Measurements from ENCODE around the gene SYT1.

The SYT1 gene

GRCh38 chr12:79452906-79453305, 588.3 kb downstream of the SYT1 start:
- H3K4me3 ChIP-seq (ENCODE audit: low read depth, low read length): no peak overlapping the region
- TF ChIP-seq CTCF (IDR thresholded peaks at IDR 0.05; ENCODE audit: control insufficient read depth, extremely low read depth, insufficient read depth): no peak
- DNase-seq (ENCODE audit: low read depth): no peak

GRCh38 chr12:79453820-79454219, 589.2 kb downstream of the SYT1 start:
- no peak for TF ChIP-seq CTCF (IDR thresholded peaks at IDR 0.05; ENCODE audit: control insufficient read depth, extremely low read depth, insufficient read depth)
- DNase-seq (ENCODE audit: low read depth): no peak
- H3K4me3 ChIP-seq (ENCODE audit: low read depth, low read length): no peak overlapping the region

GRCh38 chr12:79454338-79454843, 589.8 kb downstream of the SYT1 start:
- no peak for TF ChIP-seq CTCF (IDR thresholded peaks at IDR 0.05; ENCODE audit: control insufficient read depth, extremely low read depth, insufficient read depth)
- no peak for DNase-seq (ENCODE audit: low read depth)
- H3K4me3 ChIP-seq (ENCODE audit: low read depth, low read length): no peak overlapping the region

DNA sequence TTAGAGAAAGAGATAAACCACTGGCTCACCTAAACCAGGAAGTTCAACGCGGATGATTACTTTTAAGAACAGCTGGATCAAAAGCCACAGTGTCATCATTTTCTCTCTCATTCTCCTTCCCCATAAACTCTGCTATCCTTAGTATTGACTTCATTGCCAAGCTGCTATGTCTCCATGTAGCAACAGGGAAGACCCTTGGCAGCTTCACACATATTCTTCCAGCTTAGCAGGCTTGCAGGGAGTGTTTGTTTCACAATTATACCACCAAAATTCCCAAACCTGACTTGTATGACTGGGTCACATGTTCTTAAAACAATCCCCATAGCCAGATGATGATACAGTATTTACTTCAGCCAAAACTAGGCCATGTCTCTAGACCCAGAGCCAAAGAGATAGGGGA, 590.7 kb downstream of the SYT1 start:
- DNase-seq (ENCODE audit: low read depth): no peak
- no peak for TF ChIP-seq CTCF (IDR thresholded peaks at IDR 0.05; ENCODE audit: control insufficient read depth, extremely low read depth, insufficient read depth)
- H3K4me3 ChIP-seq (ENCODE audit: low read depth, low read length): no peak overlapping the region

DNA sequence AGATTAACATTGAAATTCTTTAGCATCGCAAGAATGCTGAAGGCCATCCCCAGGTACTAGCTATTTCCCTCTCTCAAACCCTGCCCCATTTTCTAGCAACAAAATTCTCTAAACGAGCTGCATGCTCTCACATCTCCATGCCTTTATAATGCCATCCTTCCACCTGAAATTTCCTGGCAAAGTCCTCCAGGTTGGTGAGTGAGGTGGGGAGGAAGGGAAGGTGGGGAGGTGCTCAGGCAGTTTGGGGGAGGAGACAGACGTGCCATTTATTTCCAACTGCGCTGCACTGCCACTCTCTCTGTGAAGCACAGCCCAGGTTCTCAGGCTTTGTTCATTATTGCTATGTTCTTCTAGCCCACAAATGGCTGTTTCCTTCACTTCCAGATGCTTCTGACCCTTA, 617.7 kb downstream of the SYT1 start:
- no peak for TF ChIP-seq CTCF (IDR thresholded peaks at IDR 0.05; ENCODE audit: control insufficient read depth, extremely low read depth, insufficient read depth)
- no peak overlapping the region for H3K4me3 ChIP-seq (ENCODE audit: low read depth, low read length)
- DNase-seq (ENCODE audit: low read depth): no peak

DNA sequence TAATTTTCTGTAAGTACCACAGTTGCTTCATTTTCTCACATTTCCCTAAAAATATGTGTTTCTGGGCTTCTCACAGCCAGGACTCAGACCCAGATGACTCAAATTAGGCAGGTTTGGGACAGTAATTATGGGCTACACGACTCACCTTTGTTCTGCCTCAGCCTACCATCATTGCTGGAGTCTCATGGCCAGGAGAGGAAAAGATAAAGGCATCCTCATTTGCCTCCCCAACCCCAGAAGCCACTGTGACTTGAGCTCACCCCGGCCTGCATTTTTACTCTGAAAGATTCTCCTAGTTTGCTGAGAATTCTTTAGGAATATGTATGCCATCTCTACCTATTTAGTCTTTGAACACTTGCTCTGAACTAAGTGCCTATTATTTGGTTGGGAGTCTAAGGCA, 618.3 kb downstream of the SYT1 start:
- no peak for TF ChIP-seq CTCF (IDR thresholded peaks at IDR 0.05; ENCODE audit: control insufficient read depth, extremely low read depth, insufficient read depth)

DNA sequence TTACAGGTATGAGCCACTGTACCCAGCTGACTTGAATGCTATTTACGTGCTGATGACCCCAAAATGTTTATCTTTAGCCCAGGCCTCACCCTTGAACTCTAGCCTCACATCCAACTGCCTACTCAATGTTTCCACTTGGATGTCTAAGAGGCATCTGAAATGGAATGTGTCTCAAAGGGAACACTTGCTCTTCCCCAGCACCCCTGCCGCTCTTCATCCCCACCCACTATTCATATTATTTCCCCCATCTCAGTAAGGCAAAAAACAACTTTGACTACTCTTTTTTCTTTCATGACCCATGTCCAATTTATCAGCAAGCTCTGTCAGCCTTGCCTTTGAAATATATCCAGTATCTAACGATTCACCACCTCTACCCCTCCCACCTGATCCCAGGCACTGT, 621.6 kb downstream of the SYT1 start:
- no peak for TF ChIP-seq CTCF (IDR thresholded peaks at IDR 0.05; ENCODE audit: control insufficient read depth, extremely low read depth, insufficient read depth)

More for the DNA sequence above, 618.3 kb downstream of the SYT1 start:
- no peak overlapping the region for H3K4me3 ChIP-seq (ENCODE audit: low read depth, low read length)
- no peak for DNase-seq (ENCODE audit: low read depth)

More for the DNA sequence above, 621.6 kb downstream of the SYT1 start:
- H3K4me3 ChIP-seq (ENCODE audit: low read depth, low read length): no peak overlapping the region
- DNase-seq (ENCODE audit: low read depth): no peak
